Adipocyte (in vitro differentiated cells): ENCODE measurements around the gene CD8B.
"Not testable (repeated sequence)": the region's sequence is repeated elsewhere in the genome, so short reads cannot be mapped to it uniquely, and the experiment has no call there.

Source experiments
- DNase-seq: peaks from one replicate; pipeline ENCODE4 v3.0.0-alpha.2; 2015; ENCODE audit warnings: low read depth
- H3K27me3 ChIP-seq: replicated peaks from 2 replicates; pipeline ENCODE4 v1.7.0; 2013; ENCODE audit warnings: mild to moderate bottlenecking, low read length, moderate library complexity; ENCODE audit not compliant: control insufficient read depth, insufficient read depth
- H3K36me3 ChIP-seq: 2 replicates; pipeline ENCODE4 v1.7.0; 2013; ENCODE audit warnings: low read length, mild to moderate bottlenecking, moderate library complexity; ENCODE audit not compliant: control insufficient read depth, insufficient read depth, severe bottlenecking
- H3K4me1 ChIP-seq: 2 replicates; pipeline ENCODE4 v1.7.0; 2013; ENCODE audit warnings: mild to moderate bottlenecking, low read length, moderate library complexity; ENCODE audit not compliant: control insufficient read depth, insufficient read depth
- H3K4me3 ChIP-seq: 2 replicates; pipeline ENCODE4 v1.7.0; 2013; ENCODE audit warnings: mild to moderate bottlenecking, low read length, moderate library complexity
- H3K9ac ChIP-seq: 2 replicates; pipeline ENCODE4 v1.7.0; 2013; ENCODE audit warnings: mild to moderate bottlenecking, low read length, moderate library complexity
- H3K9me3 ChIP-seq: 2 replicates; pipeline ENCODE4 v1.7.0; 2013; ENCODE audit warnings: mild to moderate bottlenecking, low read length, moderate library complexity; ENCODE audit not compliant: control insufficient read depth

CD8B gene

GRCh38 chr2:86857688-86858087 is 4.0 kb downstream of the CD8B start:
- H3K36me3 ChIP-seq, H3K9me3 ChIP-seq, H3K4me1 ChIP-seq, H3K4me3 ChIP-seq, DNase-seq, H3K27me3 ChIP-seq, H3K9ac ChIP-seq: not testable (repeated sequence)

- not testable (repeated sequence) for H3K9me3 ChIP-seq, H3K4me1 ChIP-seq, H3K27me3 ChIP-seq, H3K9ac ChIP-seq, DNase-seq, H3K36me3 ChIP-seq, H3K4me3 ChIP-seq
Observed at GRCh38 chr2:86856498-86856897, 5.2 kb downstream of the CD8B start.

- H3K9ac ChIP-seq, H3K27me3 ChIP-seq, H3K4me1 ChIP-seq, H3K9me3 ChIP-seq, H3K4me3 ChIP-seq, H3K36me3 ChIP-seq: not testable (repeated sequence)
- peak; percentile 45 for DNase-seq
Observed at GRCh38 chr2:86855981-86856380, 5.7 kb downstream of the CD8B start.

- H3K36me3 ChIP-seq, H3K4me3 ChIP-seq, DNase-seq, H3K27me3 ChIP-seq, H3K9ac ChIP-seq, H3K4me1 ChIP-seq, H3K9me3 ChIP-seq: not testable (repeated sequence)
Observed at GRCh38 chr2:86851581-86851980, 10.1 kb downstream of the CD8B start.

- not testable (repeated sequence) for DNase-seq, H3K9ac ChIP-seq, H3K9me3 ChIP-seq, H3K36me3 ChIP-seq, H3K4me1 ChIP-seq, H3K27me3 ChIP-seq, H3K4me3 ChIP-seq
Observed at GRCh38 chr2:86842607-86843234, 19.0 kb downstream of the CD8B start.

- H3K4me1 ChIP-seq, H3K36me3 ChIP-seq, H3K9ac ChIP-seq, H3K27me3 ChIP-seq, H3K4me3 ChIP-seq, H3K9me3 ChIP-seq, DNase-seq: not testable (repeated sequence)
Observed at GRCh38 chr2:86841330-86841729, 20.4 kb downstream of the CD8B start.

GRCh38 chr2:86839871-86840548 is 21.7 kb downstream of the CD8B start:
- not testable (repeated sequence) for DNase-seq, H3K4me1 ChIP-seq, H3K9me3 ChIP-seq, H3K36me3 ChIP-seq, H3K4me3 ChIP-seq, H3K9ac ChIP-seq, H3K27me3 ChIP-seq

- DNase-seq, H3K4me1 ChIP-seq, H3K27me3 ChIP-seq, H3K4me3 ChIP-seq, H3K9me3 ChIP-seq, H3K9ac ChIP-seq, H3K36me3 ChIP-seq: not testable (repeated sequence)
Observed at GRCh38 chr2:86839455-86839854, 22.2 kb downstream of the CD8B start.

- DNase-seq, H3K36me3 ChIP-seq, H3K4me1 ChIP-seq, H3K9ac ChIP-seq, H3K9me3 ChIP-seq, H3K27me3 ChIP-seq, H3K4me3 ChIP-seq: not testable (repeated sequence)
Observed at GRCh38 chr2:86837714-86838113, 24.0 kb downstream of the CD8B start.

GRCh38 chr2:86836915-86837695 is 24.6 kb downstream of the CD8B start:
- H3K27me3 ChIP-seq, H3K9me3 ChIP-seq, H3K4me1 ChIP-seq, H3K9ac ChIP-seq, H3K36me3 ChIP-seq: not testable (repeated sequence)
- DNase-seq, result peak; percentile 84
- H3K4me3 ChIP-seq, result peak overlapping the region; percentile 70

- H3K27me3 ChIP-seq, H3K36me3 ChIP-seq, H3K4me3 ChIP-seq, DNase-seq, H3K9ac ChIP-seq, H3K4me1 ChIP-seq, H3K9me3 ChIP-seq: not testable (repeated sequence)
Observed at GRCh38 chr2:86835548-86835889, 26.2 kb downstream of the CD8B start.
